ENCODE measurements around the gene PCDHA5. TPM values are rescaled to one million over a fixed set of nuclear protein-coding genes. Genes with fewer than 3 reads are reported as not detected.

Gene PCDHA5
- total and polyA plus RNA-seq, 2 donors (not counting 1 experiment from before 2014, with no cell fraction given), result not detected

- no peaks in the 10 kb centered on the region for H3K36me3 ChIP-seq (replicated peaks in 1 of 2; ENCODE audit: control extremely low read depth in 1 of 2, control insufficient read depth in 1 of 2, extremely low read depth in 1 of 2, insufficient read depth in 2 of 2, low read length in 1 of 2)
- no peak overlapping the region for H2AFZ ChIP-seq (ENCODE audit: insufficient read depth, low read depth, low read length, poor library complexity, severe bottlenecking)
- H3K4me2 ChIP-seq (replicated peaks; ENCODE audit: low read depth, low read length, poor library complexity, severe bottlenecking), result no peak overlapping the region
- no peak overlapping the region for H3K9ac ChIP-seq (ENCODE audit: low read length)
- no peaks in the 10 kb centered on the region for H4K20me1 ChIP-seq (ENCODE audit: control insufficient read depth, insufficient read depth, low read length, poor library complexity, severe bottlenecking)
- DNase-seq, result no peak
- no peaks in the 10 kb centered on the region for H3K79me2 ChIP-seq (ENCODE audit: control insufficient read depth, insufficient read depth, low read length)
- TF ChIP-seq EZH2 (IDR thresholded peaks at IDR 0.05; ENCODE audit: borderline replicate concordance, insufficient read depth, low read depth, low read length, poor library complexity, severe bottlenecking), result no peak
- no peak for TF ChIP-seq CTCF (IDR thresholded peaks at IDR 0.05)
- H3K4me1 ChIP-seq (ENCODE audit: control insufficient read depth in 2 of 2, insufficient read depth in 2 of 2, low read length in 2 of 2), result no peaks in the 10 kb centered on the region
- intact Hi-C loops (cut with micrococcal nuclease), result no loop called here
- Mint-ChIP-seq H3K9me3 (ENCODE audit: insufficient read depth) (peaks cover 3% of the 10 kb centered on the region), H3K27ac (no peak overlapping the region), H3K4me3 (no peak overlapping the region), H3K27me3 (peaks cover 26% of the 10 kb centered on the region), H3K4me1 (no peaks in the 10 kb centered on the region)
- H3K27me3 ChIP-seq (replicated peaks in 1 of 4; ENCODE audit: control extremely low read depth in 1 of 4, control insufficient read depth in 3 of 4, insufficient read depth in 4 of 4, low read length in 3 of 4), result peaks cover 0 to 10% (median 5%) of the 10 kb centered on the region in 4 experiments
- ChIA-PET CTCF (no interaction called here), POLR2A (no interaction called here)
- H3K4me3 ChIP-seq (ENCODE audit: control extremely low read depth in 1 of 5, extremely low read depth in 1 of 5, insufficient read depth in 1 of 5, low read depth in 2 of 5, low read length in 4 of 5), result no peak overlapping the region
- 60% methylated on average over 103 of the region's 103 CpGs for WGBS (ENCODE audit: insufficient coverage)
- H3K9me3 ChIP-seq (ENCODE audit: control extremely low read depth in 1 of 3, control insufficient read depth in 2 of 3, insufficient read depth in 1 of 3, low read length in 2 of 3), result peaks cover 0 to 21% (median 11%) of the 10 kb centered on the region in 3 donors
- no peak overlapping the region for H3K27ac ChIP-seq (ENCODE audit: low read length in 2 of 2)
- ATAC-seq (ENCODE audit: low read depth), result no peak
These were observed 14.5 kb downstream of the PCDHA5 start for GRCh38 chr5:140835622-140836510.
